ENCODE measurements around the gene DMD. TPM values are rescaled to one million over a fixed set of nuclear protein-coding genes. Genes with fewer than 3 reads are reported as not detected.

The DMD gene
- polyA plus RNA-seq, 1 donor from 2014 or later, result 21.6 TPM

- H3F3A ChIP-seq (ENCODE audit: insufficient read depth, low read length, poor library complexity, severe bottlenecking), result no peaks in the 10 kb centered on the region
- no peaks in the 10 kb centered on the region for H4K20me1 ChIP-seq (ENCODE audit: insufficient read depth)
- no peaks in the 10 kb centered on the region for H3K36me3 ChIP-seq (ENCODE audit: insufficient read depth, low read length)
- no peaks in the 10 kb centered on the region for H3K9me3 ChIP-seq (ENCODE audit: low read length)
- no peak overlapping the region for H3K9ac ChIP-seq (ENCODE audit: low read length)
- H3K79me2 ChIP-seq (replicated peaks; ENCODE audit: insufficient read depth, low read length), result no peaks in the 10 kb centered on the region
- no peak overlapping the region for H3K27ac ChIP-seq (ENCODE audit: low read length)
- no peak for TF ChIP-seq SMC3 (conservative IDR thresholded peaks at IDR 0.05; ENCODE audit: poor library complexity)
- no peak for TF ChIP-seq RAD21 (conservative IDR thresholded peaks at IDR 0.05)
- TF ChIP-seq, protein P1, sequence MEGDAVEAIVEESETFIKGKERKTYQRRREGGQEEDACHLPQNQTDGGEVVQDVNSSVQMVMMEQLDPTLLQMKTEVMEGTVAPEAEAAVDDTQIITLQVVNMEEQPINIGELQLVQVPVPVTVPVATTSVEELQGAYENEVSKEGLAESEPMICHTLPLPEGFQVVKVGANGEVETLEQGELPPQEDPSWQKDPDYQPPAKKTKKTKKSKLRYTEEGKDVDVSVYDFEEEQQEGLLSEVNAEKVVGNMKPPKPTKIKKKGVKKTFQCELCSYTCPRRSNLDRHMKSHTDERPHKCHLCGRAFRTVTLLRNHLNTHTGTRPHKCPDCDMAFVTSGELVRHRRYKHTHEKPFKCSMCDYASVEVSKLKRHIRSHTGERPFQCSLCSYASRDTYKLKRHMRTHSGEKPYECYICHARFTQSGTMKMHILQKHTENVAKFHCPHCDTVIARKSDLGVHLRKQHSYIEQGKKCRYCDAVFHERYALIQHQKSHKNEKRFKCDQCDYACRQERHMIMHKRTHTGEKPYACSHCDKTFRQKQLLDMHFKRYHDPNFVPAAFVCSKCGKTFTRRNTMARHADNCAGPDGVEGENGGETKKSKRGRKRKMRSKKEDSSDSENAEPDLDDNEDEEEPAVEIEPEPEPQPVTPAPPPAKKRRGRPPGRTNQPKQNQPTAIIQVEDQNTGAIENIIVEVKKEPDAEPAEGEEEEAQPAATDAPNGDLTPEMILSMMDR (IDR thresholded peaks at IDR 0.05; ENCODE audit: poor library complexity, severe bottlenecking), result no peak
- no peak for TF ChIP-seq REST (IDR thresholded peaks at IDR 0.05; ENCODE audit: borderline replicate concordance)
- no peak for TF ChIP-seq EP300 (conservative IDR thresholded peaks at IDR 0.05; ENCODE audit: poor library complexity, severe bottlenecking)
- TF ChIP-seq POLR2AphosphoS5 (IDR thresholded peaks at IDR 0.05), result no peak
- no peak for TF ChIP-seq MXI1 (conservative IDR thresholded peaks at IDR 0.05; ENCODE audit: poor library complexity, severe bottlenecking)
- TF ChIP-seq EZH2 (IDR thresholded peaks at IDR 0.05; ENCODE audit: borderline replicate concordance, insufficient read depth, low read length, poor library complexity, severe bottlenecking), result no peak
- TF ChIP-seq TAF1 (IDR thresholded peaks at IDR 0.05; ENCODE audit: low read depth), result no peak
- no peaks in the 10 kb centered on the region for H3K9me2 ChIP-seq (ENCODE audit: insufficient read depth, low read length)
- no peak overlapping the region for H2AFZ ChIP-seq (ENCODE audit: low read depth, low read length)
- no peak overlapping the region for H3K4me3 ChIP-seq (ENCODE audit: low read length)
- H3K4me2 ChIP-seq (ENCODE audit: low read length), result no peak overlapping the region
- no peaks in the 10 kb centered on the region for H3K27me3 ChIP-seq (ENCODE audit: insufficient read depth, low read depth, low read length)
Measured at GRCh38 chrX:31070057-31070468, 2141.3 kb downstream of the DMD start.

Small RNA genes within 50 kb of the gene (small RNA-seq; reads per million reads assigned to genes)
- gene MIR3915 (0 reads per million in 3 experiments), gene MIR548F5 (0 reads per million in 3 experiments), gene RNA5SP501 (0 reads per million in 3 experiments), gene RNU6-894P (0 reads per million in 3 experiments)
